ENCODE data around the gene VWF.
"Not testable (repeated sequence)": the region's sequence is repeated elsewhere in the genome, so short reads cannot be mapped to it uniquely, and the experiment has no call there.

Gene VWF

DNA sequence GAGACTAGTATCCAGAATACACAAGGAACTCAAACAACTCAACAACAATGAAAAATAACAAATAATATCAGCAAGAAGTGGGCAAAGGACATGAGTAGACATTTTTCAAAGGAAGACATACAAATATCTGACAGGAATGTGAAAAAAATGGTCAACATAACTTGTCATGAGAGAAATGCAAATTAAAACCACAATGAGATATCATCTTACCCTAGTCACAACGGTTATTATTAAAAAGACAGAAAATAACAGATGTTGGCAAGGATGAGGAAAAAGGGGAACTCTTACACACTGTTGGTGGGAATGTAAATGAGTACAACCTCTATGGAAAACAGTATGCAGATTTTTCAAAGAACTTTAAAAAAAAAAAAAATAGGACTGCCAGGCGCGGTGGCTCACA lies 20.4 kb downstream of the VWF start:
- TF ChIP-seq CTCF (IDR thresholded peaks at IDR 0.05; ENCODE audit: insufficient read depth, low read depth, low read length, missing control alignments), result no peak
- H3K4me3 ChIP-seq (ENCODE audit: low read length), result no peak overlapping the region
- DNase-seq (ENCODE audit: low read depth), result no peak

DNA sequence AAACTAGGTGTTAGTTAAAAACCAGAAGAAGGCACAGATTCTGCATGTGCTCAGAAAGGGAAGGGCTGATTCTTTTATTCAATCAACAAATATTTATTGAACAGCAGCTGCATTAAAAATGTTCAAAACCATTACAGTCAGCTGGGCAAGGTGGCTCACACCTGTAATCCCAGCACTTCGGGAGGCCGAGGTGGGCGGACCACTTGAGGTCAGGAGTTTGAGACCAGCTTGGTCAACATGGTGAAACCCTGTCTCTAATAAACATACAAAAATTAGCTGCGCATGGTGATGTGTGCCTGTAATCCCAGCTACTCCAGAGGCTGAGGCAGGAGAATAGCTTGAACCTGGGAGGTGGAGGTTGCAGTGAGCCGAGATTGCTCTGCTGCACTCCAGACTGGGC lies 22.4 kb downstream of the VWF start:
- not testable (repeated sequence) for DNase-seq (ENCODE audit: low read depth); H3K4me3 ChIP-seq (ENCODE audit: low read length)

- no peak overlapping the region for H3K4me3 ChIP-seq (ENCODE audit: low read length)
- TF ChIP-seq CTCF (IDR thresholded peaks at IDR 0.05; ENCODE audit: insufficient read depth, low read depth, low read length, missing control alignments), result no peak
- no peak for DNase-seq (ENCODE audit: low read depth)
These were observed 25.2 kb downstream of the VWF start for GRCh38 chr12:6099316-6099715.

DNA sequence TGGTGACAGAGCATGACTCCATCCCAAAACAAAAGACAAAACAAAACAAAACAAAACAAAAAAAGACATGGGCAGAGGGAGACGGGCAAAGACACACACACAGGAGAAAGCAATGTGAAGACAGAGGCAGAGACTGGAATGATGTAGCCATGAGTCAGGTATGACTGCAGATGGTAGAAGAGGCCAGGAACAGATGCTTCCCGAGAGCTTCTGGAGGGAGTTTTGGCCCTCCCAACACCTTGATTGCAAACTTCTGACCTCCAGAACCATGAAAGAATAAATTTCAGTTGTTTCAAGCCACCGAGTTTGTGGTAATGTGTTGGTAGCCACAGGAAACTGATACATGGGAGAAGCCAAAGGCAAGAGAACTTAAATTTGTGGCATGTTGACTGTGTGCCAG lies 27.1 kb downstream of the VWF start:
- H3K4me3 ChIP-seq (ENCODE audit: low read length), result no peak overlapping the region
- no peak for TF ChIP-seq CTCF (IDR thresholded peaks at IDR 0.05; ENCODE audit: insufficient read depth, low read depth, low read length, missing control alignments)
- DNase-seq (ENCODE audit: low read depth), result peak; percentile 93

- DNase-seq (ENCODE audit: low read depth), result peak; percentile 71
- no peak for TF ChIP-seq CTCF (IDR thresholded peaks at IDR 0.05; ENCODE audit: insufficient read depth, low read depth, low read length, missing control alignments)
- H3K4me3 ChIP-seq (ENCODE audit: low read length), result no peak overlapping the region
These were observed 27.9 kb downstream of the VWF start for GRCh38 chr12:6096527-6096926.

DNA sequence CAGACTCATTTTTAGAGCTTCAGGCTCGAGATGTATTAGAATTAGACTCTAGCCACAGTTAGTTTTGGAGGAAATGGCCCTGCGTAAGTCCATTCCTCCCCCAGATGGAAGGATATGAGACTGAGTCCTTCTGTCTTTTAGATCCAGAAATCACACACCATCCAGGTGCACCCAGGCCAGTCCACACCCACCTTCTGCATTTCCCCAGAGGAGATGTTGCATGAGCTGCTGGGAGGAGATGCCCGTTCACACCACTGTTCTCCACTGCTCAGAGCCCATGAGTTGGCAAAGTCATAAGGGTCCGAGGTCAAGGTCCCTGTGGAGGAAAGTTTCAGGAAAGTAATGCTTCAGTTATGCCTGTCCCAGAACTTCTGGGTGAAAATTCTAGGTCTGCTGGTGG lies 29.2 kb downstream of the VWF start:
- TF ChIP-seq CTCF (IDR thresholded peaks at IDR 0.05; ENCODE audit: insufficient read depth, low read depth, low read length, missing control alignments), result no peak
- DNase-seq (ENCODE audit: low read depth), result no peak
- H3K4me3 ChIP-seq (ENCODE audit: low read length), result no peak overlapping the region

DNA sequence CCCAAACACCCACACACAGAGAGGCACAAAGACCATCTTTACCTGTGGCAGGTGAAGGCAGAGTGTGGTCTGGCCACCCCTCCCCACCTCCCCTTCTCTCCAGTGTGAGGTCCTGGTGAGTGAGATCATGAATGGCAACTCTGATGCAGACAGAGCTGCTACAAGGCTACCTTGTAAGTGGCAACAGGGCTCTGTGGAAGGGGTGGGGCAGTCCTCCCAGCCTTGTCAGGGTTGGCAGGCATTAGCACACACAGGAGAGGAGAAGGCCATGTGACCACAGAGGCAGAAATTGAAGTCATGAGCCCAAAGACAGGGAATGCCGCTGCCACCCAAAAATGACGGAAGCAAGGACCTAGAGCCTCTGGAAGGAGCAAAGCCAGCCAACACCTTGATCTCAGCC lies 30.7 kb downstream of the VWF start:
- H3K4me3 ChIP-seq (ENCODE audit: low read length), result no peak overlapping the region
- peak; percentile 51 for DNase-seq (ENCODE audit: low read depth)
- TF ChIP-seq CTCF (IDR thresholded peaks at IDR 0.05; ENCODE audit: insufficient read depth, low read depth, low read length, missing control alignments), result no peak
